SJSA1 (cell line): ENCODE measurements around the gene LMO4. TPM values are rescaled to one million over a fixed set of nuclear protein-coding genes. Genes with fewer than 3 reads are reported as not detected.

Experiments
- DNase-seq, 2 experiments: peaks; one replicate each; pipeline ENCODE4 v3.0.0-alpha.2; 2015 to 2020; ENCODE audit warnings: low spot score in 2 of 2, low read depth in 1 of 2
- H3K27ac ChIP-seq: fragments of 250-450 bp; sonication (Bioruptor Pico); 2 replicates; pipeline ENCODE4 v1.5.1; 2020; ENCODE audit warnings: mild to moderate bottlenecking, moderate library complexity
- H3K27me3 ChIP-seq: fragments of 250-450 bp; sonication (Bioruptor Pico); replicated peaks from 2 replicates; pipeline ENCODE4 v1.5.1; 2020; ENCODE audit warnings: mild to moderate bottlenecking, moderate library complexity
- H3K36me3 ChIP-seq: fragments of 250-450 bp; sonication (Bioruptor Pico); 2 replicates; pipeline ENCODE4 v1.5.1; 2020; ENCODE audit warnings: mild to moderate bottlenecking
- H3K4me1 ChIP-seq: fragments of 250-450 bp; sonication (Bioruptor Pico); replicated peaks from 2 replicates; pipeline ENCODE4 v1.6.1; 2021; ENCODE audit warnings: mild to moderate bottlenecking
- H3K4me3 ChIP-seq: fragments of 250-450 bp; sonication (Bioruptor Pico); 2 replicates; pipeline ENCODE4 v1.5.1; 2020; ENCODE audit warnings: mild to moderate bottlenecking
- H3K9me3 ChIP-seq: fragments of 250-450 bp; sonication (Bioruptor Pico); replicated peaks from 2 replicates; pipeline ENCODE4 v1.5.1; 2020; ENCODE audit warnings: mild to moderate bottlenecking
- total RNA-seq: library from RNA; depleted of rRNA; stranded (reverse); fragments of >200 nt; shearing (Covaris generic); gene quantifications from 2 replicates; pipeline ENCODE4 v1.2.3, GENCODE V29; 2014; rRNA removed

Gene LMO4
- 22.7 and 70.5 TPM in 2 replicates for total RNA-seq

GRCh38 chr1:87328272-87329050 is at the start of gene LMO4:
LMO4 (plus strand) TSS chr1:87328880; CDS start chr1:87332016, 3,136 bp downstream.
- DNase-seq = peak; percentile 93 to 97
- no peaks in the 10 kb centered on the region for H3K27me3 ChIP-seq
- peak within 1 kb of the TSS; percentile 73 for H3K27ac ChIP-seq
- peak within 1 kb of the TSS; percentile 71 for H3K4me3 ChIP-seq
- H3K9me3 ChIP-seq = no peaks in the 10 kb centered on the region
- H3K4me1 ChIP-seq = peaks cover 17% of the 10 kb centered on the region
- peaks cover 3% of the 10 kb centered on the region for H3K36me3 ChIP-seq

GRCh38 chr1:87279536-87279875 is 49.2 kb upstream of the LMO4 start:
- no peaks in the 10 kb centered on the region for H3K27me3 ChIP-seq
- no peaks in the 10 kb centered on the region for H3K4me1 ChIP-seq
- H3K27ac ChIP-seq = no peak overlapping the region
- H3K9me3 ChIP-seq = no peaks in the 10 kb centered on the region
- no peak for DNase-seq
- no peaks in the 10 kb centered on the region for H3K36me3 ChIP-seq
- no peak overlapping the region for H3K4me3 ChIP-seq

GRCh38 chr1:87279966-87280535 is 48.6 kb upstream of the LMO4 start:
- no peak for DNase-seq
- Histone ChIP-seq H3K36me3 (no peaks in the 10 kb centered on the region), H3K9me3 (no peaks in the 10 kb centered on the region), H3K27me3 (no peaks in the 10 kb centered on the region), H3K27ac (no peak overlapping the region), H3K4me3 (no peak overlapping the region), H3K4me1 (no peaks in the 10 kb centered on the region)

- H3K27ac ChIP-seq = no peak overlapping the region
- H3K27me3 ChIP-seq = no peaks in the 10 kb centered on the region
- H3K4me3 ChIP-seq = no peak overlapping the region
- no peaks in the 10 kb centered on the region for H3K36me3 ChIP-seq
- H3K9me3 ChIP-seq = no peaks in the 10 kb centered on the region
- no peak for DNase-seq
- no peaks in the 10 kb centered on the region for H3K4me1 ChIP-seq
Measured at GRCh38 chr1:87284456-87285240, 44.0 kb upstream of the LMO4 start.

GRCh38 chr1:87291107-87291506 is 37.6 kb upstream of the LMO4 start:
- no peaks in the 10 kb centered on the region for H3K36me3 ChIP-seq
- no peak overlapping the region for H3K4me3 ChIP-seq
- no peaks in the 10 kb centered on the region for H3K27me3 ChIP-seq
- H3K4me1 ChIP-seq = 0 out of 2 replicates have a peak, but pooled peaks cover 4% of the 10 kb centered on the region
- H3K9me3 ChIP-seq = no peaks in the 10 kb centered on the region
- H3K27ac ChIP-seq = no peak overlapping the region
- DNase-seq = peak in 1 of 2 experiments; percentile 24

GRCh38 chr1:87292684-87293493 is 35.8 kb upstream of the LMO4 start:
- 0 out of 2 replicates have a peak, but pooled peaks cover 4% of the 10 kb centered on the region for H3K4me1 ChIP-seq
- peak; percentile 47 to 59 for DNase-seq
- H3K4me3 ChIP-seq = no peak overlapping the region
- no peaks in the 10 kb centered on the region for H3K36me3 ChIP-seq
- no peak overlapping the region for H3K27ac ChIP-seq
- no peaks in the 10 kb centered on the region for H3K27me3 ChIP-seq
- H3K9me3 ChIP-seq = no peaks in the 10 kb centered on the region

- Histone ChIP-seq H3K27me3 (no peaks in the 10 kb centered on the region), H3K4me1 (0 out of 2 replicates have a peak, but pooled peaks cover 4% of the 10 kb centered on the region), H3K27ac (no peak overlapping the region), H3K4me3 (no peak overlapping the region), H3K9me3 (no peaks in the 10 kb centered on the region), H3K36me3 (no peaks in the 10 kb centered on the region)
- DNase-seq = no peak
Measured at GRCh38 chr1:87294633-87295032, 34.0 kb upstream of the LMO4 start.

- no peaks in the 10 kb centered on the region for H3K27me3 ChIP-seq
- H3K36me3 ChIP-seq = no peaks in the 10 kb centered on the region
- H3K27ac ChIP-seq = no peak overlapping the region
- no peak overlapping the region for H3K4me3 ChIP-seq
- DNase-seq = no peak
- H3K9me3 ChIP-seq = no peaks in the 10 kb centered on the region
- H3K4me1 ChIP-seq = 0 out of 2 replicates have a peak, but pooled peaks cover 4% of the 10 kb centered on the region
Measured at GRCh38 chr1:87295445-87296110, 33.1 kb upstream of the LMO4 start.

- Histone ChIP-seq H3K27me3 (no peaks in the 10 kb centered on the region), H3K4me3 (no peak overlapping the region), H3K27ac (no peak overlapping the region), H3K36me3 (no peaks in the 10 kb centered on the region), H3K4me1 (0 out of 2 replicates have a peak, but pooled peaks cover under 1% of the 10 kb centered on the region), H3K9me3 (no peaks in the 10 kb centered on the region)
- no peak for DNase-seq
Measured at GRCh38 chr1:87296206-87296605, 32.5 kb upstream of the LMO4 start.

GRCh38 chr1:87299661-87300060 is 29.0 kb upstream of the LMO4 start:
- Histone ChIP-seq H3K4me3 (no peak overlapping the region), H3K27ac (no peak overlapping the region), H3K4me1 (no peaks in the 10 kb centered on the region), H3K27me3 (no peaks in the 10 kb centered on the region), H3K9me3 (no peaks in the 10 kb centered on the region), H3K36me3 (no peaks in the 10 kb centered on the region)
- DNase-seq = no peak

- Histone ChIP-seq H3K4me3 (no peak overlapping the region), H3K4me1 (no peaks in the 10 kb centered on the region), H3K27me3 (no peaks in the 10 kb centered on the region; the same call in 1 of the 2 replicates), H3K36me3 (no peaks in the 10 kb centered on the region), H3K9me3 (no peaks in the 10 kb centered on the region), H3K27ac (no peak overlapping the region)
- DNase-seq = no peak
Measured at GRCh38 chr1:87300628-87301027, 28.1 kb upstream of the LMO4 start.

GRCh38 chr1:87305151-87305550 is 23.5 kb upstream of the LMO4 start:
- Histone ChIP-seq H3K36me3 (no peaks in the 10 kb centered on the region), H3K27me3 (peaks cover 6% of the 10 kb centered on the region), H3K4me1 (no peaks in the 10 kb centered on the region), H3K27ac (no peak overlapping the region), H3K9me3 (no peaks in the 10 kb centered on the region), H3K4me3 (no peak overlapping the region)
- DNase-seq = no peak

GRCh38 chr1:87305762-87306161 is 22.9 kb upstream of the LMO4 start:
- Histone ChIP-seq H3K4me1 (no peaks in the 10 kb centered on the region), H3K4me3 (no peak overlapping the region), H3K27me3 (peaks cover 6% of the 10 kb centered on the region), H3K27ac (no peak overlapping the region), H3K9me3 (no peaks in the 10 kb centered on the region), H3K36me3 (no peaks in the 10 kb centered on the region)
- no peak for DNase-seq
